ENCODE data around the gene DDX28.

DDX28 gene, protein sequence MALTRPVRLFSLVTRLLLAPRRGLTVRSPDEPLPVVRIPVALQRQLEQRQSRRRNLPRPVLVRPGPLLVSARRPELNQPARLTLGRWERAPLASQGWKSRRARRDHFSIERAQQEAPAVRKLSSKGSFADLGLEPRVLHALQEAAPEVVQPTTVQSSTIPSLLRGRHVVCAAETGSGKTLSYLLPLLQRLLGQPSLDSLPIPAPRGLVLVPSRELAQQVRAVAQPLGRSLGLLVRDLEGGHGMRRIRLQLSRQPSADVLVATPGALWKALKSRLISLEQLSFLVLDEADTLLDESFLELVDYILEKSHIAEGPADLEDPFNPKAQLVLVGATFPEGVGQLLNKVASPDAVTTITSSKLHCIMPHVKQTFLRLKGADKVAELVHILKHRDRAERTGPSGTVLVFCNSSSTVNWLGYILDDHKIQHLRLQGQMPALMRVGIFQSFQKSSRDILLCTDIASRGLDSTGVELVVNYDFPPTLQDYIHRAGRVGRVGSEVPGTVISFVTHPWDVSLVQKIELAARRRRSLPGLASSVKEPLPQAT

DNA sequence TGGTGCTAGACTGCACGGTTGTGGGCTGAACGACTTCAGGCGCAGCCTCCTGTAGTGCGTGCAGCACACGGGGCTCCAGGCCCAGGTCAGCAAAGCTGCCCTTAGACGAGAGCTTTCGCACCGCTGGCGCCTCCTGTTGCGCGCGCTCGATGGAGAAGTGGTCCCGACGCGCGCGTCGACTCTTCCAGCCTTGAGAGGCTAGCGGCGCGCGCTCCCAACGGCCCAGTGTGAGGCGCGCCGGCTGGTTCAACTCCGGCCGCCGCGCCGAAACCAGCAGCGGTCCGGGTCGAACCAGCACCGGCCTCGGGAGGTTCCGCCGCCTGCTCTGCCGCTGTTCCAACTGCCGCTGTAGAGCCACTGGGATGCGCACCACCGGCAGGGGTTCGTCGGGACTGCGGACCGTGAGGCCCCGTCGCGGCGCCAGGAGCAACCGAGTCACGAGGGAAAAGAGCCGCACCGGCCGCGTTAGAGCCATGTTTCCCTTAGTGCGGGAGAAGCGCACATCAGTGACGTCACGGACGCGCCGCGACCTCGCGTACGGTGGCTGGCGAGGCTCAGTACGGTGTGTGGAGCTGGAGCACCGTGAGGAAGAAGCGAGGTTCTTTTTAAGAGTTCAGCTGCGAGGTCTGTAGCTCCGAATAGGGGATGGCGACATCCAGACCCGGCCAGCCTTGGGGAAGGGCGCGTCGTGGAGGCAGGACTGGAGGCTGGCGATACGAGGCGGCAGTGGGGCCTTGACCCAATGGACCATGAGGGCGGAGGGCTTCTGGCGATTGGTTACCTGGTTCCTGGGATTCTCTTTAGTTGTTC, at the start of gene DDX28, which contains the start of gene DUS2:
Gene DDX28 (minus strand): TSS at position 505 of the 810 bp plus-strand sequence. CDS start 30 bp downstream, at position 475.
Gene DUS2 (plus strand): TSS at position 557 of the 810 bp plus-strand sequence. CDS start 14,740 bp downstream, outside the sequence.
- peak within 1 kb of the TSS; percentile 93 for H3K4me3 Mint-ChIP-seq
- peaks cover 70% of the 10 kb centered on the region for H3K36me3 Mint-ChIP-seq (ENCODE audit: low read depth)

DNA sequence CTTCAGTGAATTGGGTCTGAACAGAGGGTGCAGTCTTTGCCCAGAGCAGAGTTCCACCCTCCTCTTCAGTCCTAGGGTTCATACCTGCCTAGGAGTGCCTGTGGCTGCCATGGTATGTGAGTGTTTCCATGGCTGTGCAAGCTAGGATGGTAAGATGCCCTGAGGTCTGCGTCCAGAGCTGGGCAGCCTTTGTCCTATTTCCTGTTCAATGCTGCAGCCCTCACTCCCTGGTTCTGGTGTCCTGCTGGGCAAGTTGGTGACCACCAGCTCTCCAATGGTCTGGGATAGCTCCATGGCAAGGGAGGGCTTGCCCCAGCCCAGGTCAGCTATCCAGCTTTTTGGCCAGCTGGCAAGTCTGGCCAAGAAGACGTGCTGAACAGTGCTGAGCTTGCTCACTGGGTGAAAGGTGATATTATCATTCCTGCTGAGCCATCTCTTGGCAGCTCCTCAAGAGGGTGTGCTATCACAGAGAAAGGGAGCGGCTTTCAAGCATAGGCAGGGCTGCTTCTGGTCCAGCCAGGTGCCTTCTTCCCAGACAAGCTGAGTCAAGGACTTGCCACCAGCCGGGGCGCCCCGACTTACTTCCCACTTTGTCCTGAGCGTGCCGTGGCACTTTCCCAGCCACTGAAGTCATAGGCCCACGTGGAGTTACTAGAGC, 49.1 kb upstream of the DDX28 start:
- Mint-ChIP-seq H3K4me3 (no peak overlapping the region), H3K27ac (peak overlapping the region; percentile 37), H3K4me1 (ENCODE audit: low read depth) (peaks cover 80% of the 10 kb centered on the region), H3K9me3 (no peaks in the 10 kb centered on the region), H3K27me3 (no peaks in the 10 kb centered on the region), H3K36me3 (ENCODE audit: low read depth) (peaks cover 92% of the 10 kb centered on the region)
- no peak for DNase-seq

More for the DNA sequence above, at the start of gene DDX28, which contains the start of gene DUS2:
- DNase-seq, result peak; percentile 98
- Mint-ChIP-seq H3K9me3 (no peaks in the 10 kb centered on the region), H3K27me3 (no peaks in the 10 kb centered on the region), H3K27ac (peak within 1 kb of the TSS; percentile 97), H3K4me1 (ENCODE audit: low read depth) (peaks cover 40% of the 10 kb centered on the region)

DNA sequence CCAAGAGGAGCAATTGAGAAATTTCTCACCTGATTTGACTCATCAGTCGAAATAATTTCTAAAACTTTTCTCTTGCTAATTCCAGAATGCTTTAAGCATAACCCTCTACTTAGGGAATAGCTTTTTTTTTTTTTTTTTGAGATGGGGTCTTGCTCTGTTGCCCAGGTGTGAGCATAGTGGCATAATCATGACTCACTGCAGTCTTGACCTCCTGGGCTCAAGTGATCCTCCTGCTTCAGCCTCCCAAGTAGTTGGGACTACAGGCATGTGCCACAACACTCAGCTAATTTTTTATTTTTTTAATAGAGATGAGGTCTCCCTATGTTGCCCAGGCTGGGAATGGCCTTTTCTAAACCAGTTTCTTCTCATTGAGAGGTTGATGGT, 48.5 kb upstream of the DDX28 start:
- Mint-ChIP-seq H3K27ac (peak overlapping the region; percentile 87), H3K36me3 (ENCODE audit: low read depth) (peaks cover 90% of the 10 kb centered on the region), H3K9me3 (no peaks in the 10 kb centered on the region), H3K27me3 (no peaks in the 10 kb centered on the region), H3K4me1 (ENCODE audit: low read depth) (peaks cover 80% of the 10 kb centered on the region), H3K4me3 (no peak overlapping the region)
- DNase-seq, result no peak

DNA sequence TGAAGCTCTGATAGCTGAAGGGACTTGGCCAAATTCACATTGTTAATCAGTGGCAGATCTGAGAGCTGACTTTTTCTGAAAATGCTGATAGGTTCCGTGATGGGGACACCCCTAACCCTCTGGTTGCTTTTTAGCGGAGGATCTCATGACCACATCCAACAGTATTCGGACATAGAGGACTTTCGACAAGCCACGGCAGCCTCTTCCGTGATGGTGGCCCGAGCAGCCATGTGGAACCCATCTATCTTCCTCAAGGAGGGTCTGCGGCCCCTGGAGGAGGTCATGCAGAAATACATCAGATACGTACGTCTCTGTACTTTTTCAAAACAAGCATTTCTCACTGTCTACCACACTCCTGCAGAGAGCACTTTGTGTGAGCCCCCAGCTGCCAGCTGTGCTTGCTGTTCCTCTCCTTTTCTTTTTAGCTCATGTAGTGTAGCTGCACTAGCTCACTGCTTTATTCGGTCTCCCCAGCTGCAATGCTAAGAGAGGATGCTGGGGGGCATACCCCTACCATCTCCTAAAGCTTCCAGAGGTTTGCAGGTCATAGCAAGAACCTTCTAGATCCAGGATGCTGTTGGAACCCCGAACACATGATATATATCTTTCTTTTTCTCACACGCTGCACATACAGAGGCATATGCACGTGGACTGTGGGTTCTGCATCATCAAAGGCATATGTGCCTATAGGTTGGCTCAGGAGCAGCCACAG, 47.9 kb upstream of the DDX28 start:
- peaks cover 80% of the 10 kb centered on the region for H3K4me1 Mint-ChIP-seq (ENCODE audit: low read depth)
- no peak overlapping the region for H3K4me3 Mint-ChIP-seq
- peak overlapping the region; percentile 87 for H3K27ac Mint-ChIP-seq
- no peak for DNase-seq
- no peaks in the 10 kb centered on the region for H3K9me3 Mint-ChIP-seq
- H3K36me3 Mint-ChIP-seq (ENCODE audit: low read depth), result peaks cover 90% of the 10 kb centered on the region
- H3K27me3 Mint-ChIP-seq, result no peaks in the 10 kb centered on the region

DNA sequence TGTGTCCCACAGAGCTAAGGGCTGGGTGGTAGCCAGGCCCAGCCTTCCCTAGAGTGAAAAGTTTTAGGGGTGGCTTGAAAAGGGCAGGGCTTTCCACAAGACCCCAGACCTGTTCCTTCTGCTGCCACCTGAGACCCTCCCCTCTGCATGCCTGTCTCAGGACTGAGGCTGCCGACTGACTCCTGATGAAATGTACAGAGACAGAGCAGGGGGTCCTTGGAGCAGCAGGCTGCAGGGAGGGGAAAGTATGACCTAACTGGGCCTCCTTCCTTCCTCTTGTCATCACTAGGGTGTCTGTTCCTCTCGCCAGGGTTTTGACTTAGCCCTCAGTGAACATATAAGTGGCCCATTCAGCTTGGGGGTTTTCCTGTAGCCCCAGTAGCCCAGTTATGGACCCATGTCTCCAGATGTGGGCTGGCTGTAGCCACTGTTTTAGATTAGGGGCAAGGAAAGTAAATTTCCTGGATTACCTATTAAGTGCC, 47.3 kb upstream of the DDX28 start:
- peaks cover 89% of the 10 kb centered on the region for H3K36me3 Mint-ChIP-seq (ENCODE audit: low read depth)
- H3K4me1 Mint-ChIP-seq (ENCODE audit: low read depth), result peaks cover 78% of the 10 kb centered on the region
- no peak overlapping the region for H3K4me3 Mint-ChIP-seq
- no peaks in the 10 kb centered on the region for H3K9me3 Mint-ChIP-seq
- H3K27me3 Mint-ChIP-seq, result no peaks in the 10 kb centered on the region
- DNase-seq, result no peak
- H3K27ac Mint-ChIP-seq, result peak overlapping the region; percentile 87

DNA sequence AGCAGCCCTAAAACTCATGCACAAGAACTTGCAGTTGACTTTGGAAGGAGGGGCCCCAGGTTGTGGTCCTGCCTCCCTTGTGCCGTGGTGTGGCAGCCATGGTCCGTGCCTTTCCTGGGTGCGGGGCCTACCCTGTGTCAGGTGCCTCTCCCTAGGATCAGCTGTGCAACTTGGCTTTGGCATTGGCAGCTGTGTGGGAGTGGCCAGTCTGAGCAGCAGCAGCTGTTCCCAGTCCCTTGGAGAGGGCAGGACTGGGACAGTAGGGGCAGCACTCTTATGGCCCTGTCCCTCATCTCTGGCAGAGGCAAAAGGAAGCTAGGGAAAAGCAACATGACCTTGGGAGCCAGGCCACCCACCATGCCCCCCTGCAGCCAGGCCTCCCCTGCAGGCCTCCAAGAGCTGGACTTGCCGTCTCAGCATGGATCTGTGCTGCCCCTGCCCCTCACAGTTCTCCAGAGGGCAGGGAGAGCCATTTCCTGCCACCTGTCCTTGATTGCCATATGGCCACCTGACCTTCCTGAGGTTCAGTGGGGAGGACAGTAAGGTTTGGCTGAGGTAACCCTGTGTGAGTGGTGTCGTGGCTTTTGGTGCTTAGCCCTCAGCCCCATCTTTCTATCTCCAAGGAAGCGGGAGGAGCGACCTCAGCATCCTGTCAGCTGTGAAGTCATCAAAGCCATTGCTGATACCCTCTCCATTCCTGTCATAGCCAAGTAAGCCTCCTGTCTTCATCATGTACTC, 46.6 kb upstream of the DDX28 start:
- H3K4me3 Mint-ChIP-seq, result no peak overlapping the region
- H3K27me3 Mint-ChIP-seq, result no peaks in the 10 kb centered on the region
- peaks cover 89% of the 10 kb centered on the region for H3K36me3 Mint-ChIP-seq (ENCODE audit: low read depth)
- DNase-seq, result no peak
- peak overlapping the region; percentile 87 for H3K27ac Mint-ChIP-seq
- H3K9me3 Mint-ChIP-seq, result no peaks in the 10 kb centered on the region
- H3K4me1 Mint-ChIP-seq (ENCODE audit: low read depth), result peaks cover 78% of the 10 kb centered on the region

DNA sequence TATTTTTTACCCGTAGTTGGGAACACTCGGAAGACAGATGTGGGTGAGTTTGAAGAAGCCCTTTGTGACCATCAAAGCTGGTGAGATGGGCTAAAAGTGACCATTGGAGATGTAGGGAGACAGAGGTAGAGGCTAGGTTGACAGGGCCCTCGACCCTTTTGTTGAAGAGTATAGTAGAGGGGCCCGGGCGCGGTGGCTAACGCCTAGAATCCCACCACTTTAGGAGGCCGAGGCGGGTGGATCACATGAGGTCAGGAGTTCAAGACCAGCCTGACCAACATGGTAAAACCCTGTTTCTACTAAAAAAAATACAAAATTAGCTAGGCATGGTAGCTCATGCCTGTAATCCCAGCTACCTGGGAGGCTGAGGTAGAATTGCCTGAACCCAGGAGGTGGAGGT, 45.9 kb upstream of the DDX28 start:
- peak overlapping the region; percentile 52 for H3K27ac Mint-ChIP-seq
- H3K27me3 Mint-ChIP-seq, result no peaks in the 10 kb centered on the region
- peaks cover 89% of the 10 kb centered on the region for H3K36me3 Mint-ChIP-seq (ENCODE audit: low read depth)
- no peak for DNase-seq
- no peaks in the 10 kb centered on the region for H3K9me3 Mint-ChIP-seq
- no peak overlapping the region for H3K4me3 Mint-ChIP-seq
- peaks cover 78% of the 10 kb centered on the region for H3K4me1 Mint-ChIP-seq (ENCODE audit: low read depth)

DNA sequence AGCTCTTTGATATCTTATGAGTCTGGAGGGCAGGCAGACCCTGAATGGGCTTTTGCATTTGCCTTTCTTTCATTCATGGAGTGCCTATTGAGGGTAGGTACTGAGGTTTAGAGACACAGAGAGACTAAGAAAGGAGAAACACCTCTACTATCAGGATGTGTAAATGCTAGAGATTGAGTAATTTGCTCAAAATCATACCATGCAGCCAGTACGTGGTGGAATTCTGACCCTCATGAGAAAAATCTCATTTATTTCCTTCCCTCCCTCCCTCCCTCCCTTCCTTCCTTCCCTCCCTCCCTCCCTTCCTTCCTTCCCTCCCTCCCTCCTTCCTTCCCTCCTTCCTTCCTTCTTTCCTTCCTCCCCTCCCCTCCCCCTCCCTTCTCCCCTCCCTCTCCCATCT, 43.7 kb upstream of the DDX28 start:
- Mint-ChIP-seq H3K27me3 (no peaks in the 10 kb centered on the region), H3K27ac (peak overlapping the region; percentile 27), H3K4me3 (no peak overlapping the region), H3K9me3 (no peaks in the 10 kb centered on the region), H3K4me1 (ENCODE audit: low read depth) (peaks cover 78% of the 10 kb centered on the region), H3K36me3 (ENCODE audit: low read depth) (peaks cover 86% of the 10 kb centered on the region)
- DNase-seq, result no peak

DNA sequence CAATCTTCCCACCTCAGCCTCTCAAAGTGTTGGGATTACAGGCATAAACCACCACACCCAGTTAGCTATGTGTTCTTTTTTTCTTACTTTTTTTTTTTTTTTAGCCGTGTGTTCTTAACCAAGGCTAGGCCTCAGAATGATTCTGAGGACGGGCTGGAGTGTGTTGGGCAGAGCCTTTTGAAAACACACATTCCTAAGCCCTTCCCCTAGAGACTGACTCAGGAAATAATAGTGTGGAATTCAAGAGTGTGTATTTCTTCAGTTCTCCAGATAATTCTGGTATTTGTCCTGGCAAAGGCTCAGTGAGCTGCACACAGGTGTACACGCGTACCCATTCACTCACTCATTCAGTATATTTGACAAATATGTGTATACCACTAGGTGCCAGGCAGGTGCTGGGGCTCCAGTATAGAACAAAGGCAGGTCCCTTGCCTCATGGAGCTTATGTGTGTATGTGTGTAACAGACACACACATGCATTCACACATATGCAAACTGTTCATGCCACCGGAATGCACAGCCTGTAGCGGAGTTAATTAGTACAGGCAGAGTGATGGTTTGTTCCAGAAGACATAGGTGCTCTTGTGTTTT, 42.8 kb upstream of the DDX28 start:
- Mint-ChIP-seq H3K36me3 (ENCODE audit: low read depth) (peaks cover 86% of the 10 kb centered on the region), H3K4me1 (ENCODE audit: low read depth) (peaks cover 78% of the 10 kb centered on the region), H3K27me3 (no peaks in the 10 kb centered on the region), H3K27ac (peak overlapping the region; percentile 47), H3K9me3 (no peaks in the 10 kb centered on the region), H3K4me3 (no peak overlapping the region)
- DNase-seq, result no peak

DNA sequence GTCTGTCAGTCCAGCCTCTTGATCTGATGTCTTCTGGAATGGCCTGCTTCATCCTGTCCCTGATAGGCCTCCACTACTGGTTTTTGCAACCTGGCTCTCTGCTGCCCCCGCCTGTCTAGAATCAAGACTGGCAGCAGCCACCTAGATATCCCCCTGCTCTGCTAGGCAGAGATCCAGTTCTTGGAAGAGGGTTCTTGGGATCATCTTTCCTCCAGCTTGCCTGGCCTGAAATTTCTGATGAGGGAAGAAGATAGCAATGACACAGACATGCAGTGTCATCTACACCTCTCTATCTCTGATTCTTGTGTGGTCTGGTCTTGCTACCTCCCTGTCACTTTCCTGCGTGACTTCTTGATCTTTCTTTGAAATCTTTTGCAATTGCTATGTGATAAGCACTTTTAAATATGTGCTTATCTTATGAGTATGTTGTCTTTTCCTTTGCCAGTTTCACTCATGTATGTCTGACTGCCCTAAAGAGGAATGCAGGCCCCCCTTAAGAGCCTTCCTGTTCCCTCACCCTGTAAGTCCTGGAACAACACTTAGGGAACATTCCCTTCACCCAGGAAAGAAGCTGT, 41.8 kb upstream of the DDX28 start:
- no peaks in the 10 kb centered on the region for H3K9me3 Mint-ChIP-seq
- no peak overlapping the region for H3K4me3 Mint-ChIP-seq
- H3K4me1 Mint-ChIP-seq (ENCODE audit: low read depth), result peaks cover 73% of the 10 kb centered on the region
- H3K27me3 Mint-ChIP-seq, result no peaks in the 10 kb centered on the region
- peak; percentile 77 for DNase-seq
- H3K36me3 Mint-ChIP-seq (ENCODE audit: low read depth), result peaks cover 83% of the 10 kb centered on the region
- peak overlapping the region; percentile 63 for H3K27ac Mint-ChIP-seq

DNA sequence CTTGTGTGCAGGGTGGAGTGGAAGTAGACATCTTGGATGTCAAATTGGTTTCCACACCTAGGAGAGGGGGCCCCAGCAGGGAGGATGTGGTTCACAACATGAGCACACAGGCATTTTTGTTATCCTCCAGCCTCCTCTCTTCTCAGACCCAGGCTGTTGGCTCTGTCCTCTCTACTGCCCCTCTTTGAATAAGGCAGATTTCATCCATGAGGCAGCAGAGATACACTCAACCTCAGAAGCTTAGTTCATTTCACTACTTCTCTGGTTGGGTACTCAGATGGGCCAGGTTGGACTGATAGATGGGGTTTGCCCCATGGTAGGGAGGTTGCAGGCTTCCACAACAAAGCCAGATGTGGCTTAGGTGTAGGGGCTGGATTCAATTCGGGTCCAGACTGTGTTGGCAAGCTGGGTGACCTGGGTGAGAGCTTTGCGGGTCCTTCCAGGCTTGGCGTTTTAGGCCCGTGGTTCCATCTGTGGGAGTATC, 39.9 kb upstream of the DDX28 start:
- no peak for DNase-seq
- Mint-ChIP-seq H3K27ac (peak overlapping the region; percentile 86), H3K36me3 (ENCODE audit: low read depth) (peaks cover 84% of the 10 kb centered on the region), H3K4me1 (ENCODE audit: low read depth) (peaks cover 74% of the 10 kb centered on the region), H3K27me3 (no peaks in the 10 kb centered on the region), H3K4me3 (no peak overlapping the region), H3K9me3 (no peaks in the 10 kb centered on the region)

DNA sequence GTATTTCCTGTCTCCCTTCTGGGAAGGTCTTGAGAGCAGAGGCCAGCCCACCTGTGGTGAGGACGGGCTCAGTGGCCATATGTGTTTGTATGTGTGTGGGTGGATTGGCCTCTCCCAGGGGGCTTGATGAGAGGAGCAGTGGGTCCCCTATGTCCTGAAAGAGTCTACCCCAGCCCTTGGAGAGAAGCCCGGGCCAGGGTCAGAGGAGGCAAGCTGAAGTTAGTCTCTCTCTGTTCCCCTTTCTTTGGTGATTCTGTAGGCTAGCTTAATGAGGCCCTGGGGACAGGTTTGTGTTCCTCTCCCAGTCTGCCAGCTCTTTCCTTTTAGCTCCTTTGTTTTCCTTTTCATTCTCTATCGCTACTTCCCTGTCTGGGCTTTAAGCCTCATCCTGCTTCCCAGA, 38.4 kb upstream of the DDX28 start:
- Mint-ChIP-seq H3K4me3 (no peak overlapping the region), H3K27me3 (no peaks in the 10 kb centered on the region), H3K9me3 (no peaks in the 10 kb centered on the region), H3K27ac (peak overlapping the region; percentile 85), H3K36me3 (ENCODE audit: low read depth) (peaks cover 82% of the 10 kb centered on the region), H3K4me1 (ENCODE audit: low read depth) (peaks cover 69% of the 10 kb centered on the region)
- no peak for DNase-seq

All from activated T-cell treated with anti-CD3 and anti-CD28 coated beads, Interleukin-2, amount 50 U/mL, for 24 hours (primary cell).